Sigmoid colon (tissue), 7 donors: ENCODE results near the gene CLMN. TPM values are rescaled to one million over a fixed set of nuclear protein-coding genes. Genes with fewer than 3 reads are reported as not detected.

Experiments used
- DNase-seq: peaks from one replicate; pipeline ENCODE4 v3.0.0-alpha.2; 2019
- H3K27ac ChIP-seq, 4 donors: fragments of 200-600 bp; sonication (generic); one replicate each; pipeline ENCODE4 v1.5.1; 2016 to 2019; ENCODE audit warnings: mild to moderate bottlenecking in 1 of 4
- H3K27me3 ChIP-seq, 3 donors: fragments of 200-600 bp; sonication (generic); one replicate each; pipeline ENCODE4 v1.5.1; 2019; ENCODE audit warnings: mild to moderate bottlenecking in 1 of 3
- H3K36me3 ChIP-seq, 4 donors: fragments of 200-600 bp; sonication (generic); one replicate each; pipeline ENCODE4 v1.5.1; 2016 to 2019
- H3K4me1 ChIP-seq, 4 donors: fragments of 200-600 bp; sonication (generic); one replicate each; pipeline ENCODE4 v1.5.1; 2017 to 2019
- H3K4me3 ChIP-seq, 4 donors: fragments of 200-600 bp; sonication (generic); one replicate each; pipeline ENCODE4 v1.5.1; 2017 to 2019; ENCODE audit warnings: mild to moderate bottlenecking in 2 of 4, moderate library complexity in 1 of 4
- H3K9me3 ChIP-seq, 4 donors: fragments of 200-600 bp in 3 of 4; sonication (generic) in 3 of 4; one replicate each; pipeline versions ENCODE4 v1.5.1 to v1.6.1; 2013 to 2019
- CTCF ChIP-seq, 4 experiments: fragments of 450-650 bp in 3 of 4; fragments of 200-600 bp in 1 of 4; IDR thresholded peaks; one replicate each; pipeline ENCODE4 v1.5.1; 2016 to 2019; ENCODE audit warnings: antibody characterized with exemption in 4 of 4, mild to moderate bottlenecking in 3 of 4, moderate library complexity in 2 of 4
- EP300 ChIP-seq, 4 donors: sonication (generic); formaldehyde crosslinking; IDR thresholded peaks; one replicate each; pipeline ENCODE4 v1.6.1; 2017; ENCODE audit warnings: antibody characterized with exemption in 4 of 4
- POLR2A ChIP-seq, 2 donors: fragments of 450-650 bp; IDR thresholded peaks; one replicate each; pipeline ENCODE4 v1.6.1; 2016; ENCODE audit warnings: antibody characterized with exemption in 2 of 2, mild to moderate bottlenecking in 2 of 2, moderate library complexity in 2 of 2
- POLR2AphosphoS5 ChIP-seq, 4 donors: sonication (generic); formaldehyde crosslinking; IDR thresholded peaks; one replicate each; pipeline ENCODE4 v1.6.1; 2017; ENCODE audit warnings: antibody characterized with exemption in 4 of 4
- WGBS, 2 donors: extraction: QIAGEN DNeasy Blood & Tissue Kit; methylation state at CpG; one replicate each; pipeline ENCODE4 v1.1.7; 2013; 5-methylcytosine and 5-hydroxymethylcytosine counted together
- intact Hi-C: fragments of 100-400 bp; cut with DNase I; formaldehyde crosslinking; loops from one replicate; pipeline ENCODE4 v1.15.1; 2023
- polyA plus RNA-seq, 3 donors: library from polyadenylated mRNA; stranded (reverse); fragments of 200-250 nt; gene quantifications; one replicate each; pipeline ENCODE4 v1.2.3, GENCODE V29; 2013
- total RNA-seq, 4 donors: library from RNA; depleted of rRNA; stranded (reverse); fragments of >200 nt; gene quantifications; one replicate each; pipeline ENCODE4 v1.1.0, GENCODE V29; 2016
- donor health status: healthy with polysubstance abuse.
- donor health status: Bipolar disorder and iron deficiency.
- donor health status: healthy.

Gene CLMN
- total and polyA plus RNA-seq, 7 donors: 3.5 to 40.2 (median 9.1) TPM

- H3K4me1 ChIP-seq: peaks cover 0 to 9% (median 4%) of the 10 kb centered on the region in 4 donors
- intact Hi-C loops: no loop called here
- 9 to 37% methylated on average over 17 of the region's 17 CpGs for WGBS, 2 donors
- no peak overlapping the region for H3K4me3 ChIP-seq
- no peak for TF ChIP-seq EP300 (IDR thresholded peaks at IDR 0.05)
- no peak for TF ChIP-seq POLR2AphosphoS5 (IDR thresholded peaks at IDR 0.05)
- no peak for TF ChIP-seq CTCF (IDR thresholded peaks at IDR 0.05)
- DNase-seq: no peak
- H3K27ac ChIP-seq: peak overlapping the region; percentile 19 to 40 (median 34)
- H3K36me3 ChIP-seq: no peaks in the 10 kb centered on the region
- no peaks in the 10 kb centered on the region for H3K27me3 ChIP-seq
- no peaks in the 10 kb centered on the region for H3K9me3 ChIP-seq
Measured at GRCh38 chr14:95290871-95291431, 28.8 kb downstream of the CLMN start.

- no peak for DNase-seq
- WGBS, 2 donors: 89 to 90% methylated on average over 5 of the region's 5 CpGs
- H3K27ac ChIP-seq: peak overlapping the region; percentile 19 to 40 (median 34)
- no peaks in the 10 kb centered on the region for H3K27me3 ChIP-seq
- H3K4me1 ChIP-seq: peaks cover 0 to 9% (median 4%) of the 10 kb centered on the region in 4 donors
- H3K9me3 ChIP-seq: no peaks in the 10 kb centered on the region
- H3K36me3 ChIP-seq: no peaks in the 10 kb centered on the region
- TF ChIP-seq POLR2AphosphoS5 (IDR thresholded peaks at IDR 0.05) (no peak), EP300 (IDR thresholded peaks at IDR 0.05) (no peak), POLR2A (IDR thresholded peaks at IDR 0.05) (no peak), CTCF (IDR thresholded peaks at IDR 0.05) (no peak)
- intact Hi-C loops: no loop called here
- H3K4me3 ChIP-seq: no peak overlapping the region
Measured at GRCh38 chr14:95290021-95290420, 29.7 kb downstream of the CLMN start.

- Histone ChIP-seq H3K27ac (peak overlapping the region in 1 of 4 donors; percentile 36), H3K4me1 (peaks cover 0 to 9% (median 4%) of the 10 kb centered on the region in 4 donors), H3K27me3 (no peaks in the 10 kb centered on the region), H3K9me3 (no peaks in the 10 kb centered on the region), H3K36me3 (no peaks in the 10 kb centered on the region), H3K4me3 (no peak overlapping the region)
- TF ChIP-seq POLR2AphosphoS5 (IDR thresholded peaks at IDR 0.05): no peak
- TF ChIP-seq CTCF (IDR thresholded peaks at IDR 0.05): no peak
- no peak for TF ChIP-seq EP300 (IDR thresholded peaks at IDR 0.05)
- no peak for TF ChIP-seq POLR2A (IDR thresholded peaks at IDR 0.05)
- intact Hi-C loops: no loop called here
- no peak for DNase-seq
- 79 to 88% methylated on average over 6 of the region's 6 CpGs for WGBS, 2 donors
Measured at GRCh38 chr14:95289323-95290010, 30.2 kb downstream of the CLMN start.

GRCh38 chr14:95288672-95289322, 30.9 kb downstream of the CLMN start:
- H3K4me1 ChIP-seq: peaks cover 0 to 9% (median 4%) of the 10 kb centered on the region in 4 donors
- TF ChIP-seq EP300 (IDR thresholded peaks at IDR 0.05): no peak
- WGBS, 2 donors: 89 to 92% methylated on average over 5 of the region's 5 CpGs
- intact Hi-C loops: no loop called here
- no peaks in the 10 kb centered on the region for H3K27me3 ChIP-seq
- H3K36me3 ChIP-seq: no peaks in the 10 kb centered on the region
- no peak overlapping the region for H3K27ac ChIP-seq
- no peak overlapping the region for H3K4me3 ChIP-seq
- no peaks in the 10 kb centered on the region for H3K9me3 ChIP-seq
- DNase-seq: no peak

- H3K4me3 ChIP-seq: no peak overlapping the region
- no peaks in the 10 kb centered on the region for H3K9me3 ChIP-seq
- peaks cover 0 to 9% (median 4%) of the 10 kb centered on the region in 4 donors for H3K4me1 ChIP-seq
- H3K27me3 ChIP-seq: no peaks in the 10 kb centered on the region
- 93 to 94% methylated on average over 6 of the region's 6 CpGs for WGBS, 2 donors
- no peaks in the 10 kb centered on the region for H3K36me3 ChIP-seq
- DNase-seq: no peak
- TF ChIP-seq POLR2A (IDR thresholded peaks at IDR 0.05) (no peak), POLR2AphosphoS5 (IDR thresholded peaks at IDR 0.05) (no peak), EP300 (IDR thresholded peaks at IDR 0.05) (no peak), CTCF (IDR thresholded peaks at IDR 0.05) (no peak)
- H3K27ac ChIP-seq: no peak overlapping the region
- intact Hi-C loops: no loop called here
Measured at GRCh38 chr14:95287176-95287754, 32.4 kb downstream of the CLMN start.
